Endothelial cell of umbilical vein (primary cell): ENCODE data around the gene PHF2. TPM values are rescaled to one million over a fixed set of nuclear protein-coding genes. Genes with fewer than 3 reads are reported as not detected.
A peak's percentile ranks its signal among the peaks of the same experiment; 100 is the strongest.

Experiments
- BruUV-seq: library from RNA; stranded (reverse); fragments of 400-500 nt; replicated peaks from 2 replicates; lab custom pipeline; 2021; lab: Mats Ljungman, UMichigan
- CTCF ChIA-PET: fragments of 300-600, 350-600 bp; sonication (Branson Sonifier 250); formaldehyde crosslinking; loops from one replicate; lab custom pipeline; 2021; ENCODE audit warnings: antibody characterized with exemption, inconsistent platforms; lab: Charles Lee
- POLR2A ChIA-PET: fragments of 300-600, 350-600 bp; sonication (Branson Sonifier 250); formaldehyde crosslinking; loops from one replicate; lab custom pipeline; 2021; ENCODE audit warnings: antibody characterized with exemption, inconsistent platforms; lab: Charles Lee
- DNase-seq: peaks from one replicate; pipeline ENCODE4 v3.0.0-alpha.2; 2011; ENCODE audit warnings: low read depth, low spot score
- FAIRE-seq: peaks from 2 replicates; lab custom pipeline; 2011; peaks lifted over from hg19 to GRCh38; lab: Jason Lieb, UNC
- H2AFZ ChIP-seq: 2 replicates; pipeline ENCODE4 v1.6.0; 2012; ENCODE audit warnings: low read depth, low read length, control low read depth, inconsistent platforms
- H3K27ac ChIP-seq: 2 replicates; pipeline ENCODE4 v1.5.1; 2011; ENCODE audit warnings: low read depth, mild to moderate bottlenecking, control low read depth, low read length, moderate library complexity; ENCODE audit not compliant: insufficient read depth
- H3K27me3 ChIP-seq, 2 experiments: 2 replicates each; pipeline versions ENCODE4 v1.6.0 to v1.6.1; 2011; ENCODE audit warnings: low read length in 2 of 2, mixed read lengths in 1 of 2; ENCODE audit not compliant: control insufficient read depth in 2 of 2, insufficient read depth in 2 of 2
- H3K36me3 ChIP-seq, 2 experiments: 2 replicates in 1 of 2; 3 replicates in 1 of 2; pipeline ENCODE4 v1.5.1; 2011; ENCODE audit warnings: low read length in 2 of 2, mild to moderate bottlenecking in 1 of 2, moderate library complexity in 1 of 2; ENCODE audit not compliant: control insufficient read depth in 2 of 2, insufficient read depth in 2 of 2; ENCODE audit errors: extremely low read depth in 1 of 2
- H3K4me1 ChIP-seq: 3 replicates; pipeline ENCODE4 v1.5.1; 2011; ENCODE audit warnings: mild to moderate bottlenecking, low read length; ENCODE audit not compliant: control insufficient read depth, insufficient read depth; ENCODE audit errors: extremely low read depth
- H3K4me2 ChIP-seq: 2 replicates; pipeline ENCODE4 v1.6.1; 2011; ENCODE audit warnings: low read length, control low read depth, mixed read lengths; ENCODE audit not compliant: insufficient read depth
- H3K4me3 ChIP-seq, 3 experiments: fragments of 200-600 bp in 1 of 3; sonication (generic), shearing (Covaris generic) in 1 of 3; replicated peaks in 1 of 3; 2 replicates each; pipeline ENCODE4 v1.5.1; 2011 to 2016; ENCODE audit warnings: control low read depth in 3 of 3, low read length in 3 of 3, mild to moderate bottlenecking in 2 of 3, inconsistent platforms in 1 of 3, low read depth in 1 of 3, moderate library complexity in 1 of 3; ENCODE audit not compliant: insufficient read depth in 1 of 3
- H3K79me2 ChIP-seq: 2 replicates; pipeline ENCODE4 v1.6.0; 2012; ENCODE audit warnings: low read length, inconsistent platforms; ENCODE audit not compliant: control insufficient read depth, insufficient read depth
- H3K9ac ChIP-seq: replicated peaks from 2 replicates; pipeline ENCODE3; 2011; ENCODE audit warnings: low read length, control low read depth; ENCODE audit not compliant: insufficient read depth; ENCODE audit errors: extremely low read depth
- H3K9me1 ChIP-seq: replicated peaks from 3 replicates; pipeline ENCODE4 v1.6.0; 2011; ENCODE audit warnings: mild to moderate bottlenecking, low read length; ENCODE audit not compliant: control insufficient read depth, insufficient read depth; ENCODE audit errors: extremely low read depth
- H3K9me3 ChIP-seq: replicated peaks from 2 replicates; pipeline ENCODE4 v1.5.1; 2012; ENCODE audit warnings: low read length, inconsistent platforms; ENCODE audit not compliant: control insufficient read depth, insufficient read depth
- H4K20me1 ChIP-seq: replicated peaks from 2 replicates; pipeline ENCODE3; 2011; ENCODE audit warnings: mild to moderate bottlenecking, low read length; ENCODE audit not compliant: control insufficient read depth, insufficient read depth; ENCODE audit errors: extremely low read depth
- EZH2 ChIP-seq: IDR thresholded peaks from 2 replicates; pipeline ENCODE4 v1.6.1; 2012; ENCODE audit warnings: borderline replicate concordance, low read depth, mild to moderate bottlenecking, moderate library complexity, low read length, inconsistent platforms; ENCODE audit not compliant: severe bottlenecking
- FOS ChIP-seq: IDR thresholded peaks from 2 replicates; pipeline ENCODE4 v1.6.1; 2011; ENCODE audit warnings: mild to moderate bottlenecking, low read length, moderate library complexity, borderline replicate concordance; ENCODE audit not compliant: insufficient read depth
- GATA2 ChIP-seq: IDR thresholded peaks from 2 replicates; pipeline ENCODE4 v1.7.0; 2011; ENCODE audit warnings: low read depth, mild to moderate bottlenecking, moderate library complexity, mixed read lengths, low read length; ENCODE audit not compliant: insufficient read length, insufficient read depth
- JUN ChIP-seq: IDR thresholded peaks from 2 replicates; pipeline ENCODE4 v1.6.1; 2011; ENCODE audit warnings: borderline replicate concordance, low read depth; ENCODE audit not compliant: insufficient read length, insufficient read depth
- MAX ChIP-seq: IDR thresholded peaks from 2 replicates; pipeline ENCODE4 v1.6.1; 2011; ENCODE audit not compliant: insufficient read depth, insufficient read length
- POLR2A ChIP-seq: IDR thresholded peaks from 2 replicates; pipeline ENCODE4 v1.6.1; 2012; ENCODE audit warnings: low read depth, mild to moderate bottlenecking, control low read depth, low read length
- POLR2AphosphoS5 ChIP-seq: IDR thresholded peaks from 2 replicates; pipeline ENCODE4 v1.6.1; 2012; ENCODE audit warnings: low read depth, mild to moderate bottlenecking, control low read depth, low read length, moderate library complexity; ENCODE audit not compliant: insufficient read depth
- dilution Hi-C: fragments of 300-500 bp; cut with MboI; formaldehyde crosslinking; loops from one replicate; pipeline ENCODE4 v1.15.0; 2019; ENCODE audit warnings: low sequenced_read_pairs; ENCODE audit not compliant: extremely low pct_ligation_motif_present
- intact Hi-C: fragments of 100-400 bp; cut with micrococcal nuclease; formaldehyde crosslinking; loops from one replicate; pipeline ENCODE4 v1.10.0; 2022
- polyA plus RNA-seq, 4 experiments: library from polyadenylated mRNA; depleted of rRNA in 3 of 4; stranded (reverse) in 3 of 4; unstranded in 1 of 4; fragments of >200 nt; gene quantifications; 2 replicates each; pipeline versions ENCODE4 v1.2.1 to v1.2.3, GENCODE V29; 2011 to 2012; ENCODE audit warnings: missing spikeins in 1 of 4
- total RNA-seq: library from RNA; stranded (reverse); gene quantifications from 2 replicates; pipeline ENCODE4 v1.2.3, GENCODE V29; 2021

Gene PHF2
- total and polyA plus RNA-seq, 2 donors (not counting 3 experiments of a cell fraction or from before 2014, with no cell fraction given), result 9.8 to 22.5 TPM

- intact Hi-C loops (no loop called here), dilution Hi-C loops (no loop called here)
- Histone ChIP-seq H3K27me3 (no peaks in the 10 kb centered on the region), H4K20me1 (no peaks in the 10 kb centered on the region), H2AFZ (no peak overlapping the region), H3K9ac (no peak overlapping the region), H3K36me3 (peaks cover 0 to 15% of the 10 kb centered on the region in 2 experiments), H3K9me1 (no peaks in the 10 kb centered on the region), H3K9me3 (no peaks in the 10 kb centered on the region), H3K4me3 (no peak overlapping the region), H3K4me1 (no peaks in the 10 kb centered on the region), H3K27ac (no peak overlapping the region), H3K4me2 (no peak overlapping the region), H3K79me2 (no peaks in the 10 kb centered on the region)
- ChIA-PET POLR2A (no interaction called here), CTCF (interaction anchor here (0.6 to 1.0 kb wide), 4 partner anchors 14 to 662 kb away, joined by 3 read pairs; no protein-coding TSS in a partner anchor)
- DNase-seq, result peak; percentile 14
- no peak for FAIRE-seq
- BruUV-seq, result no TSS peak
- no peak for TF ChIP-seq POLR2A
- no peak for TF ChIP-seq FOS
- TF ChIP-seq GATA2, result no peak
- no peak for TF ChIP-seq POLR2AphosphoS5
- TF ChIP-seq MAX, result no peak
- no peak for TF ChIP-seq JUN
- TF ChIP-seq EZH2, result no peak
Observed at GRCh38 chr9:93665128-93665636, 88.8 kb downstream of the PHF2 start.
